Activated T-cell treated with anti-CD3 and anti-CD28 coated beads, Interleukin-2, amount 50 U/mL, for 72 hours (primary cell): Measurements from ENCODE around the gene FITM1. TPM values are rescaled to one million over a fixed set of nuclear protein-coding genes. Genes with fewer than 3 reads are reported as not detected.
A peak's percentile ranks its signal among the peaks of the same experiment; 100 is the strongest.

Experiments used
- ATAC-seq, 2 donors: fragments of 150-1000 bp; cut with Tn5 transposase; replicated peaks in 1 of 2; 2 replicates each; pipeline ENCODE4 v1.10.0; 2021; ENCODE audit warnings: moderate library complexity in 2 of 2, mild to moderate bottlenecking in 1 of 2
- DNase-seq, 2 donors: peaks; one replicate each; pipeline ENCODE4 v3.0.0; 2021 to 2022; ENCODE audit warnings: mixed read lengths in 1 of 2
- H3K27ac Mint-ChIP-seq: one replicate; pipeline ENCODE4 v1.8.0; 2022; ENCODE audit warnings: mild to moderate bottlenecking, moderate library complexity, mixed read lengths
- H3K27me3 Mint-ChIP-seq: one replicate; pipeline ENCODE4 v1.8.0; 2022; ENCODE audit warnings: low read depth, mixed read lengths
- H3K36me3 Mint-ChIP-seq, 2 donors: one replicate each; pipeline ENCODE4 v1.8.0; 2022; ENCODE audit warnings: mixed read lengths in 2 of 2, mild to moderate bottlenecking in 1 of 2; ENCODE audit not compliant: insufficient read depth in 2 of 2
- H3K4me1 Mint-ChIP-seq: one replicate; pipeline ENCODE4 v1.8.0; 2022; ENCODE audit warnings: low read depth, mixed read lengths
- H3K4me3 Mint-ChIP-seq, 2 donors: one replicate each; pipeline ENCODE4 v1.8.0; 2022; ENCODE audit warnings: mild to moderate bottlenecking in 2 of 2, mixed read lengths in 2 of 2, moderate library complexity in 2 of 2
- H3K9me3 Mint-ChIP-seq, 2 donors: one replicate each; pipeline ENCODE4 v1.8.0; 2022; ENCODE audit warnings: mixed read lengths in 2 of 2
- total RNA-seq, 2 donors: library from RNA; stranded (reverse); gene quantifications; one replicate each; pipeline ENCODE4 v1.2.3, GENCODE V29; 2022

Gene FITM1
- total RNA-seq, 2 donors from 2014 or later = 0.46 to 2.2 TPM

GRCh38 chr14:24116128-24116814, 14.2 kb upstream of the FITM1 start:
- no peaks in the 10 kb centered on the region for H3K9me3 Mint-ChIP-seq
- peak overlapping the region; percentile 98 to 100 for H3K4me3 Mint-ChIP-seq
- ATAC-seq (no peak), DNase-seq (no peak)
- H3K4me1 Mint-ChIP-seq = peaks cover 20% of the 10 kb centered on the region
- peaks cover 15 to 38% of the 10 kb centered on the region in 2 donors for H3K36me3 Mint-ChIP-seq
- peak overlapping the region; percentile 74 for H3K27ac Mint-ChIP-seq
- no peaks in the 10 kb centered on the region for H3K27me3 Mint-ChIP-seq

GRCh38 chr14:24117179-24117578, 13.3 kb upstream of the FITM1 start:
- DNase-seq (no peak), ATAC-seq (no peak)
- Mint-ChIP-seq H3K36me3 (peaks cover 17 to 41% of the 10 kb centered on the region in 2 donors), H3K4me1 (peaks cover 20% of the 10 kb centered on the region), H3K9me3 (no peaks in the 10 kb centered on the region), H3K27me3 (no peaks in the 10 kb centered on the region), H3K4me3 (no peak overlapping the region), H3K27ac (no peak overlapping the region)

- H3K27me3 Mint-ChIP-seq = no peaks in the 10 kb centered on the region
- no peaks in the 10 kb centered on the region for H3K9me3 Mint-ChIP-seq
- H3K4me3 Mint-ChIP-seq = no peak overlapping the region
- peaks cover 21 to 45% of the 10 kb centered on the region in 2 donors for H3K36me3 Mint-ChIP-seq
- ATAC-seq (no peak), DNase-seq (no peak)
- no peak overlapping the region for H3K27ac Mint-ChIP-seq
- peaks cover 27% of the 10 kb centered on the region for H3K4me1 Mint-ChIP-seq
Measured at GRCh38 chr14:24119691-24120090, 10.8 kb upstream of the FITM1 start.

GRCh38 chr14:24121210-24121609, 9.2 kb upstream of the FITM1 start:
- Mint-ChIP-seq H3K9me3 (no peaks in the 10 kb centered on the region), H3K4me1 (peaks cover 15% of the 10 kb centered on the region), H3K27ac (no peak overlapping the region), H3K36me3 (peaks cover 16 to 37% of the 10 kb centered on the region in 2 donors), H3K4me3 (no peak overlapping the region), H3K27me3 (no peaks in the 10 kb centered on the region)
- ATAC-seq (no peak), DNase-seq (no peak)

GRCh38 chr14:24122416-24122815, 8.0 kb upstream of the FITM1 start:
- Mint-ChIP-seq H3K4me3 (no peak overlapping the region), H3K9me3 (no peaks in the 10 kb centered on the region), H3K36me3 (peaks cover 12 to 30% of the 10 kb centered on the region in 2 donors), H3K27me3 (no peaks in the 10 kb centered on the region), H3K27ac (no peak overlapping the region), H3K4me1 (peaks cover 7% of the 10 kb centered on the region)
- DNase-seq = no peak
- ATAC-seq = peak in 1 of 2 donors; percentile 16

- DNase-seq (no peak), ATAC-seq (peak in 1 of 2 donors; percentile 11)
- no peaks in the 10 kb centered on the region for H3K27me3 Mint-ChIP-seq
- peaks cover 9% of the 10 kb centered on the region for H3K4me1 Mint-ChIP-seq
- no peak overlapping the region for H3K27ac Mint-ChIP-seq
- peaks cover 12 to 26% of the 10 kb centered on the region in 2 donors for H3K36me3 Mint-ChIP-seq
- no peaks in the 10 kb centered on the region for H3K9me3 Mint-ChIP-seq
- no peak overlapping the region for H3K4me3 Mint-ChIP-seq
Measured at GRCh38 chr14:24122898-24123297, 7.6 kb upstream of the FITM1 start.

- H3K4me1 Mint-ChIP-seq = peaks cover 12% of the 10 kb centered on the region
- peaks cover 9 to 20% of the 10 kb centered on the region in 2 donors for H3K36me3 Mint-ChIP-seq
- ATAC-seq (peak; percentile 20 to 27), DNase-seq (no peak)
- H3K27me3 Mint-ChIP-seq = no peaks in the 10 kb centered on the region
- H3K27ac Mint-ChIP-seq = no peak overlapping the region
- no peaks in the 10 kb centered on the region for H3K9me3 Mint-ChIP-seq
- no peak overlapping the region for H3K4me3 Mint-ChIP-seq
Measured at GRCh38 chr14:24123424-24124417, 6.7 kb upstream of the FITM1 start.

GRCh38 chr14:24126939-24127338, 3.5 kb upstream of the FITM1 start:
- no peak overlapping the region for H3K4me3 Mint-ChIP-seq
- DNase-seq (no peak), ATAC-seq (no peak)
- no peak overlapping the region for H3K27ac Mint-ChIP-seq
- H3K4me1 Mint-ChIP-seq = peaks cover 15% of the 10 kb centered on the region
- H3K36me3 Mint-ChIP-seq = peaks cover 4% of the 10 kb centered on the region in 2 donors
- H3K27me3 Mint-ChIP-seq = no peaks in the 10 kb centered on the region
- no peaks in the 10 kb centered on the region for H3K9me3 Mint-ChIP-seq

GRCh38 chr14:24127673-24128072, 2.8 kb upstream of the FITM1 start:
- Mint-ChIP-seq H3K4me1 (peaks cover 22% of the 10 kb centered on the region), H3K4me3 (no peak overlapping the region), H3K27ac (no peak overlapping the region), H3K27me3 (no peaks in the 10 kb centered on the region), H3K9me3 (no peaks in the 10 kb centered on the region), H3K36me3 (peaks cover 1 to 4% of the 10 kb centered on the region in 2 donors)
- no peak for ATAC-seq
- no peak for DNase-seq

- H3K27ac Mint-ChIP-seq = no peak overlapping the region
- H3K36me3 Mint-ChIP-seq = no peaks in the 10 kb centered on the region
- no peak overlapping the region for H3K4me3 Mint-ChIP-seq
- H3K4me1 Mint-ChIP-seq = peaks cover 23% of the 10 kb centered on the region
- DNase-seq = no peak
- no peak for ATAC-seq
- H3K27me3 Mint-ChIP-seq = no peaks in the 10 kb centered on the region
- H3K9me3 Mint-ChIP-seq = no peaks in the 10 kb centered on the region
Measured at GRCh38 chr14:24129410-24129998, 955 bp upstream of the FITM1 start.

GRCh38 chr14:24130717-24131548, 474 bp downstream of the FITM1 start:
- Mint-ChIP-seq H3K9me3 (no peaks in the 10 kb centered on the region), H3K4me1 (peaks cover 32% of the 10 kb centered on the region), H3K36me3 (no peaks in the 10 kb centered on the region), H3K4me3 (no peak overlapping the region), H3K27me3 (no peaks in the 10 kb centered on the region), H3K27ac (no peak overlapping the region)
- ATAC-seq (no peak), DNase-seq (no peak)

- H3K36me3 Mint-ChIP-seq = no peaks in the 10 kb centered on the region
- no peak overlapping the region for H3K27ac Mint-ChIP-seq
- peak overlapping the region in 1 of 2 donors; percentile 33 for H3K4me3 Mint-ChIP-seq
- DNase-seq (no peak), ATAC-seq (no peak)
- peaks cover 32% of the 10 kb centered on the region for H3K4me1 Mint-ChIP-seq
- H3K9me3 Mint-ChIP-seq = no peaks in the 10 kb centered on the region
- no peaks in the 10 kb centered on the region for H3K27me3 Mint-ChIP-seq
Measured at GRCh38 chr14:24131549-24131966, 1.1 kb downstream of the FITM1 start.
